H9 (cell line): Measurements from ENCODE around the gene TBC1D9B. TPM values are rescaled to one million over a fixed set of nuclear protein-coding genes. Genes with fewer than 3 reads are reported as not detected.

ENCODE experiments used
- DNase-seq: peaks from one replicate; pipeline ENCODE4 v3.0.0-alpha.2; 2017
- H2AFZ ChIP-seq: one replicate; pipeline ENCODE4 v1.6.1; 2013; ENCODE audit warnings: mild to moderate bottlenecking, low read length, control low read depth, moderate library complexity
- H2AK5ac ChIP-seq: 2 replicates; pipeline ENCODE4 v1.6.1; 2013; ENCODE audit warnings: low read length, control low read depth, mixed read lengths; ENCODE audit not compliant: insufficient read length
- H2BK120ac ChIP-seq: one replicate; pipeline ENCODE4 v1.6.1; 2013; ENCODE audit warnings: low read depth, mild to moderate bottlenecking, low read length, control low read depth, inconsistent platforms; ENCODE audit not compliant: poor library complexity, severe bottlenecking
- H2BK12ac ChIP-seq: 2 replicates; pipeline ENCODE4 v1.6.1; 2013; ENCODE audit warnings: low read length, control low read depth, mixed read lengths, low read depth; ENCODE audit not compliant: insufficient read length
- H2BK15ac ChIP-seq: 2 replicates; pipeline ENCODE4 v1.6.1; 2013; ENCODE audit warnings: low read depth, low read length, control low read depth
- H2BK20ac ChIP-seq: one replicate; pipeline ENCODE4 v1.6.1; 2013; ENCODE audit warnings: low read depth, mild to moderate bottlenecking, low read length, control low read depth, inconsistent platforms; ENCODE audit not compliant: poor library complexity, severe bottlenecking
- H2BK5ac ChIP-seq: 2 replicates; pipeline ENCODE4 v1.6.1; 2013; ENCODE audit warnings: low read length, control low read depth, mixed read lengths; ENCODE audit not compliant: insufficient read length
- H3K14ac ChIP-seq: 2 replicates; pipeline ENCODE4 v1.6.1; 2013; ENCODE audit warnings: low read length, control low read depth; ENCODE audit not compliant: insufficient read depth
- H3K18ac ChIP-seq: 2 replicates; pipeline ENCODE4 v1.6.1; 2013; ENCODE audit warnings: low read depth, mild to moderate bottlenecking, mixed read lengths, low read length, control low read depth; ENCODE audit not compliant: insufficient read length
- H3K23ac ChIP-seq: 2 replicates; pipeline ENCODE4 v1.6.1; 2013; ENCODE audit warnings: low read length, control low read depth, mixed read lengths, low read depth; ENCODE audit not compliant: insufficient read length
- H3K23me2 ChIP-seq: 2 replicates; pipeline ENCODE4 v1.6.1; 2013; ENCODE audit warnings: low read depth, mild to moderate bottlenecking, mixed read lengths, low read length, control low read depth; ENCODE audit not compliant: insufficient read length, poor library complexity, severe bottlenecking
- H3K27ac ChIP-seq: 2 replicates; pipeline ENCODE4 v1.5.1; 2013; ENCODE audit warnings: low read length, control low read depth, mixed read lengths, low read depth; ENCODE audit not compliant: insufficient read length
- H3K27me3 ChIP-seq: 2 replicates; pipeline ENCODE4 v1.6.1; 2013; ENCODE audit warnings: low read length, control low read depth, inconsistent platforms; ENCODE audit not compliant: insufficient read depth
- H3K4ac ChIP-seq: 2 replicates; pipeline ENCODE4 v1.6.1; 2013; ENCODE audit warnings: low read depth, mild to moderate bottlenecking, control low read depth, inconsistent platforms, low read length, moderate library complexity
- H3K4me1 ChIP-seq: 2 replicates; pipeline ENCODE4 v1.6.1; 2013; ENCODE audit warnings: low read length, control low read depth, inconsistent platforms; ENCODE audit not compliant: insufficient read depth
- H3K4me2 ChIP-seq: 2 replicates; pipeline ENCODE4 v1.6.1; 2013; ENCODE audit warnings: low read length, control low read depth, mixed read lengths; ENCODE audit not compliant: insufficient read length, insufficient read depth
- H3K56ac ChIP-seq: 2 replicates; pipeline ENCODE4 v1.6.1; 2013; ENCODE audit warnings: low read depth, mild to moderate bottlenecking, mixed read lengths, low read length, control low read depth; ENCODE audit not compliant: insufficient read length
- H3K79me1 ChIP-seq: 2 replicates; pipeline ENCODE4 v1.6.1; 2013; ENCODE audit warnings: low read depth, mild to moderate bottlenecking, moderate library complexity, low read length, control low read depth, inconsistent platforms; ENCODE audit not compliant: insufficient read depth, poor library complexity, severe bottlenecking
- H3K79me2 ChIP-seq: 2 replicates; pipeline ENCODE4 v1.6.1; 2013; ENCODE audit warnings: low read length, control low read depth, inconsistent platforms; ENCODE audit not compliant: insufficient read depth
- H3K9ac ChIP-seq: 2 replicates; pipeline ENCODE4 v1.6.1; 2013; ENCODE audit warnings: low read length, control low read depth, mixed read lengths; ENCODE audit not compliant: insufficient read length; ENCODE audit errors: extremely low read depth
- H3K9me3 ChIP-seq: one replicate; pipeline ENCODE4 v1.6.1; 2013; ENCODE audit warnings: low read depth, low read length, inconsistent platforms; ENCODE audit not compliant: control insufficient read depth
- H3T11ph ChIP-seq: one replicate; pipeline ENCODE4 v1.6.1; 2013; ENCODE audit warnings: mild to moderate bottlenecking, low read length, control low read depth, inconsistent platforms
- H4K20me1 ChIP-seq: one replicate; pipeline ENCODE4 v1.6.1; 2013; ENCODE audit not compliant: control insufficient read depth, insufficient read length, insufficient read depth
- H4K5ac ChIP-seq: 2 replicates; pipeline ENCODE4 v1.6.1; 2013; ENCODE audit warnings: low read depth, mild to moderate bottlenecking, mixed read lengths, low read length, control low read depth; ENCODE audit not compliant: insufficient read length
- H4K8ac ChIP-seq: replicated peaks from 2 replicates; pipeline ENCODE4 v1.6.1; 2013; ENCODE audit warnings: low read length, control low read depth, mixed read lengths, low read depth; ENCODE audit not compliant: insufficient read length
- H4K91ac ChIP-seq: 2 replicates; pipeline ENCODE4 v1.6.1; 2013; ENCODE audit warnings: low read depth, mild to moderate bottlenecking, moderate library complexity, mixed read lengths, low read length, control low read depth; ENCODE audit not compliant: insufficient read length
- H3K27ac Mint-ChIP-seq, 3 experiments: 2 replicates in 2 of 3; 3 replicates in 1 of 3; pipeline ENCODE4 v1.8.0; 2020 to 2021; ENCODE audit warnings: mixed read lengths in 3 of 3, mild to moderate bottlenecking in 1 of 3, moderate library complexity in 1 of 3
- H3K27me3 Mint-ChIP-seq: 2 replicates; pipeline ENCODE4 v1.8.0; 2021; ENCODE audit warnings: low read depth, mild to moderate bottlenecking, moderate library complexity, mixed read lengths
- H3K36me3 Mint-ChIP-seq, 3 experiments: 2 replicates in 2 of 3; 3 replicates in 1 of 3; pipeline ENCODE4 v1.8.0; 2020 to 2021; ENCODE audit warnings: low read depth in 3 of 3, mixed read lengths in 3 of 3; ENCODE audit not compliant: insufficient read depth in 1 of 3
- H3K4me1 Mint-ChIP-seq, 2 experiments: 2 replicates each; pipeline ENCODE4 v1.8.0; 2020; ENCODE audit warnings: mixed read lengths in 2 of 2
- H3K4me3 Mint-ChIP-seq, 2 experiments: 2 replicates in 1 of 2; 3 replicates in 1 of 2; pipeline ENCODE4 v1.8.0; 2020 to 2021; ENCODE audit warnings: mild to moderate bottlenecking in 2 of 2, mixed read lengths in 2 of 2, moderate library complexity in 1 of 2
- H3K9me3 Mint-ChIP-seq, 2 experiments: 2 replicates in 1 of 2; 3 replicates in 1 of 2; pipeline ENCODE4 v1.8.0; 2020; ENCODE audit warnings: mild to moderate bottlenecking in 2 of 2, mixed read lengths in 2 of 2, moderate library complexity in 1 of 2
- CTCF ChIP-seq: fragments of 200-600 bp; sonication (generic); conservative IDR thresholded peaks from 3 replicates; pipeline ENCODE4 v1.8.0; 2021; ENCODE audit warnings: antibody characterized with exemption, mild to moderate bottlenecking
- WGBS: extraction: QIAGEN DNeasy Blood & Tissue Kit; methylation state at CpG from one replicate; pipeline ENCODE4 v1.1.7; 2013; ENCODE audit warnings: missing lambda C conversion rate, low lambda C conversion rate, mixed read lengths; ENCODE audit not compliant: insufficient read length; ENCODE audit errors: extremely low coverage; 5-methylcytosine and 5-hydroxymethylcytosine counted together
- total RNA-seq: library from RNA; stranded (reverse); gene quantifications from 2 replicates; pipeline ENCODE4 v1.2.1, GENCODE V29; 2021

Gene TBC1D9B
- total RNA-seq, 1 experiment from 2014 or later = 62.1 TPM

DNA sequence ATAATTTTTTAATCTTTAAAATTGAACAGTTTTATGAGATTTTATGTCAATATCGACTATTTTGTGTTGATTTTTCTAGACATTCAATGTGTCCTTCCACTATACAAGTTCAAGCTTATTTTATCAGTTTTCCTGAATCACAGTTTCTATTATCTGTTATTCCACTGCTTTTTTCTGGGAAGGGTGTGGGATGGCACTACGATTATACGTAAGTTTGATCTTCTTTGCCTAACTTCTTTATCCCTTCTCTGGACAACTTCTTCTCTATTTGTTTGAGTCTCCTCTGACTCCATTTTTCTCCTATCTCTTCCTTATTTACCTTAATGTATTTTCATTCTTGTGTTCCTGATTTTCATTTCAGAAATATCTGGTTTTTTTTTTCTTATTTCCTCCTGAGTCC lies 24.5 kb downstream of the TBC1D9B start:
- no peak overlapping the region for H3K4me2 ChIP-seq
- H3K36me3 Mint-ChIP-seq = peaks cover 48 to 64% (median 64%) of the 10 kb centered on the region in 3 experiments

More for the DNA sequence above, 24.5 kb downstream of the TBC1D9B start:
- Histone ChIP-seq H3K18ac (no peak overlapping the region), H3K56ac (no peak overlapping the region), H3K9me3 (peaks cover 15% of the 10 kb centered on the region), H3K79me1 (no peaks in the 10 kb centered on the region), H3K9ac (no peak overlapping the region), H2BK20ac (no peak overlapping the region), H3K23me2 (no peaks in the 10 kb centered on the region), H2BK15ac (no peak overlapping the region), H3K27me3 (no peaks in the 10 kb centered on the region), H4K5ac (no peak overlapping the region), H2BK5ac (no peak overlapping the region), H2BK12ac (no peak overlapping the region), H3K79me2 (no peaks in the 10 kb centered on the region), H4K20me1 (no peaks in the 10 kb centered on the region), H3K14ac (no peak overlapping the region), H4K8ac (no peak overlapping the region), H3K23ac (no peak overlapping the region), H3K4ac (no peak overlapping the region), H2AK5ac (no peak overlapping the region), H3T11ph (no peak overlapping the region), H2AFZ (no peak overlapping the region), H3K27ac (no peak overlapping the region), H2BK120ac (no peak overlapping the region), H4K91ac (no peak overlapping the region), H3K4me1 (no peaks in the 10 kb centered on the region)
- Mint-ChIP-seq H3K27ac (no peak overlapping the region), H3K4me3 (no peak overlapping the region), H3K9me3 (peaks cover 26 to 30% of the 10 kb centered on the region in 2 experiments), H3K27me3 (peaks cover 2% of the 10 kb centered on the region), H3K4me1 (no peaks in the 10 kb centered on the region)
- WGBS = no CpG with 5 or more reads among the region's 3 CpGs
- no peak for TF ChIP-seq CTCF
- no peak for DNase-seq
